NCI-H2171 (cell line): ENCODE measurements around the gene CCDC54.

Experiments
- DNase-seq: peaks from one replicate; lab custom pipeline; 2025; lab: John Stamatoyannopoulos, UW

CCDC54 gene

GRCh38 chr3:107392549-107393165 lies 15.4 kb downstream of the CCDC54 start:
- no peak for DNase-seq

GRCh38 chr3:107394502-107394901 lies 17.3 kb downstream of the CCDC54 start:
- DNase-seq: no peak

GRCh38 chr3:107395066-107395465 lies 17.8 kb downstream of the CCDC54 start:
- DNase-seq: no peak

GRCh38 chr3:107401301-107401700 lies 24.1 kb downstream of the CCDC54 start:
- DNase-seq: no peak

DNA sequence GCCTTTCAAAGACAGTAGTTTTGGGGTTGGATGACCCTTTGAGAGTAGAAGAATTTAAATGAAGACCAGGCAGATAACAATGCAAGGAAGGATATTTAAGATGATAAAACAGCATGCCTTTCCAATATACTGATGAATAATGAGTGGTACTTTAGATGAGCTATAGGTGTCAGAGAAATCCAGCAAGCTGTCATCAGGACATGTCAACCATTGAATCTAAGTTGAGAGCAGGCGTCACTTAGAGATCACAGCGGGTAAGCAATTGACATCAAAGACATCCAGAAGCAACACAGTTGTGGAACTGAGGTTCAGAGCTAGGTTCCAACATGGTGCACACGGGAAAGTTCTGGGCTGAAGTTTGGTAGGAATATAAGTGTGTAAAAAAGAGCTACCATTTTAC lies 25.0 kb downstream of the CCDC54 start:
- DNase-seq: no peak

DNA sequence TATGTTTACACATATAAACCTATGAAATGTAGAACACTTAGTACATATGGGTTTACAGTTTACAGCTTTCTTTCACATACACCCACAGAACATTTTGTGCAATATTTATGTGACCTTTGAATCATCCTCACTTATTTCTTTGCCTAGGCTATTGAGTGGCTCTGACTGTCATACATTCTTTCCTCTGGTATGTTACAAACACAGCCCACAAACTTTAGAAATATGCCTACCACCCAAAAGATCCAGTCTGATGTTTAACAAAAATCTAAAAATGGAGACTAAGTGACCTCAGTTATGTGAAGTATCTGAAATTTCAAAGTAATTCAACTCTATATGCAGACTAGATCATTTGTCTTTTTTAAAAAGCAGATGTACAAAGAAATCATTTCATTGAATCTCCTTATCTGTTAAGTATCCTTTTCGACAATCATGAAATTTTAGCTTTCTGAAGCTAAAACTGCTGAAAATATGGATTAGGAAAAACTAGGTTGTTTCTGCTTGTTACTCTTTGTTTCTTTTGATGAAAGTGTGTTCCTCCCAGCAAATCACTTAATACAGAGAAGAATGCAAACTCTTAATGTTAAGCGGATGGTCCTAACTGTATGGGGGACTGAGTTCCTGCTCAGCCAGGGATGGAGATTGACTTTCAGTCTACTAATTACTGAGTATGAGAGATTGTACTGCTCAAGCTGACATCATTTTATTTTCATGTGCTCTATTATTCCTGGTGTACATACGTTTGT lies 27.7 kb downstream of the CCDC54 start:
- DNase-seq: no peak

DNA sequence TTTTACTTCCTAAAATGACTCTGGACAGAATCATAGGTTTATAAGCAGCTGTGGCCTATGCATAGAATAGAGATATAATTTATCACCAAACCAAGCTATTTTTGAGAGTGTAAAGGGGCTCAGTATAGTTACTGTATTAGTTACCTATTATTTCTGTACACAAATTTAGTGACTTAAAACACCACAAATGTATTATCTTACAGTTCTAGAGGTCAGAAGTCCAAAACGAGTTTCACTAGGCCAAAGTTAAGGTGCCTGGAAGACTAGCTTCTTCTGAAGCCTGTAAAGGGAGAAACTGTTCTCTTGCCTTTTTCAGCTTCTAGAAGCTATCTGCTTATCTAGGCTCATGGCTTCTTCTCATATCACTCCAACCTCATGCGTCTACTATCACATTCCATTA lies 30.1 kb downstream of the CCDC54 start:
- DNase-seq: no peak

GRCh38 chr3:107408513-107408912 lies 31.3 kb downstream of the CCDC54 start:
- DNase-seq: no peak

DNA sequence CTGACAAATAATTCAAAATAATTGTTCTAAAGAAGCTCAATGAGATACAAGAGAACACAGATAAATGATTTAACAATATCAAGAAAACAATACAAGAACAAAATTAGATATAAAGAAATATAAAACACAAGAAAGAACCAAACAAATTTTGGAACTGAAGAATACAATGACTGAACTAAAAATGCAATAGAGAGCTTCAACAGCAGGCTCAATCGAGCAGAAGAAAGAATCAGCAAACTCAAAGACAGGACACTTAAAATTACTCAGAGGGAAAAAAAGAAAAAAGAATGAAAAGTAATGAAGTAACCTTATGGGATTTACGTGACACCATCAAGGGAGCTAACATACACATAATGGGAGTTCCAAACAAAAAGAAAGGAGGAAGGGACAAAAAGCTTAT lies 32.1 kb downstream of the CCDC54 start:
- DNase-seq: no peak

GRCh38 chr3:107410606-107411005 lies 33.4 kb downstream of the CCDC54 start:
- no peak for DNase-seq

- DNase-seq: no peak
Observed at GRCh38 chr3:107411056-107411455, 33.8 kb downstream of the CCDC54 start.

GRCh38 chr3:107411779-107412178 lies 34.5 kb downstream of the CCDC54 start:
- no peak for DNase-seq

- DNase-seq: peak; percentile 20
Observed at GRCh38 chr3:107412376-107412775, 35.1 kb downstream of the CCDC54 start.

DNA sequence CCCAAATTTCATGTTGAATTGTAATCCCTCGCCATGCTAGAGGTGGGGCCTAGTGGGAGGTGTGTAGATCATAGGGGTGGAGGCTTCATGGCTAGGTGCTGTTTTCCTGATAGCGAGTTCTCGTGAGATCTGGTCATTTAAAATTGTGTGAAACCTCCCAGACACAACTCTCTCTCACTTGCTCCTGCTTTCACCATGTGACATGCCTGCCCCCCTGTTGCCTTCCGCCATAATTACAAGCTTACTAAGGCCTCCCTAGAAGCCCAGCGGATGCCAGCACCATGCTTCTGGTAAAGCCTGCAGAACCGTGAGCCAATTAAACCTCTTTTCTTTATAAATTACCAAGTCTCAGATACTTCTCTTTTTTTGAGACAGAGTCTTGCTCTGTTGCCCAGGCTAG lies 36.0 kb downstream of the CCDC54 start:
- no peak for DNase-seq

- DNase-seq: no peak
Observed at GRCh38 chr3:107414325-107414964, 37.2 kb downstream of the CCDC54 start.

DNA sequence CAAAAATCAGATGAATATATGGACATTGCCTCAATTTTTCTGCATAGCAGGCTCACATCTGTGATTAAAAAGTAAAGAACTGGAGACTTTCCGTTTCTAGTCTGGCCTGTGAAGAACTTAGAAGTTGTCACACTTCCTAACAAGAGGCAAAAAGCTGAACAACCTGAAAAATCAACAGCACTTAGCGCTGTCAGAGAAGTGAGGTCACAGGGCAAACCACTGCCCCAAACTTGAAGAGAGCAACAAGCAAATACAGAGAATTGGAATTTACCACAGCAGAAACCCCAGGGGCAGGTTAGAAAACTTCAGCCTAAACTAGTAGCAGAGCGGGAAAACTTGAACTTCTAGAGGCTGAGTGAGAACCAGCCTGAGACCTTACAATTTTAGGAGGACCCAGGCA lies 38.9 kb downstream of the CCDC54 start:
- no peak for DNase-seq

- DNase-seq: no peak
Observed at GRCh38 chr3:107416886-107417285, 39.6 kb downstream of the CCDC54 start.

DNA sequence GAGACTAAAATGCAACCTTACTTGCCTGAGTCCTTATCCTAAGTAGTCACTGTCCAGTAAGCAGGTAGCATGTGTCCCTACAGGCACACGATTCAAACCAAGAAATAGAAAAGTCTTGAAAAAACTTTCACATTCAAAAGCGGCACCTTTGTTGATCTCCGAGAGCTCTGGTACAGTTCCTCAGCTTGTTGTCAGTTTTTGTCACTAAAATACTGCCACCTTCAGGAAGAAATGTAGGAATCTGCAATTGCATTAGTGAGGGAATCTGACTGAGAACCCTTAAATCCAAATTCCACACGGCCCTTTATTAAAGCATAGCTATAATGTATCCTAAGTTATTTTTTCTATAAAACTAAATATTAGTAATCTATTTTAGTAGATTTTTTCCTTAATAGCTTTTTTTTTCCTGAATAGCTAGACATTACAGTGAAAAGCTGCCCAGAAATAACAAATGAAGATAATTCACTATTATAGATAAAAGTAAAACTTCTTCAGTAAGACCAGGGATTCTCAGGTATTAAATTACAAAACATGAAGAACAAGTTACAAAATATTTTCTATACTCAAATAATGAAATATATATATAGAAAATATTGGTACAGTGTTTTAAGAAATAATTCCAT lies 44.0 kb downstream of the CCDC54 start:
- peak; percentile 58 for DNase-seq

GRCh38 chr3:107421881-107422280 lies 44.6 kb downstream of the CCDC54 start:
- no peak for DNase-seq

GRCh38 chr3:107425033-107425432 lies 47.8 kb downstream of the CCDC54 start:
- DNase-seq: no peak

GRCh38 chr3:107426223-107426622 lies 49.0 kb downstream of the CCDC54 start:
- no peak for DNase-seq
